NCI-H2227 treated with DMSO at 0.1 percent for 48 hours (cell line): ENCODE measurements around the gene DPYSL4.

Source experiments
- DNase-seq: peaks from one replicate; lab custom pipeline; 2025; lab: John Stamatoyannopoulos, UW

Gene DPYSL4

DNA sequence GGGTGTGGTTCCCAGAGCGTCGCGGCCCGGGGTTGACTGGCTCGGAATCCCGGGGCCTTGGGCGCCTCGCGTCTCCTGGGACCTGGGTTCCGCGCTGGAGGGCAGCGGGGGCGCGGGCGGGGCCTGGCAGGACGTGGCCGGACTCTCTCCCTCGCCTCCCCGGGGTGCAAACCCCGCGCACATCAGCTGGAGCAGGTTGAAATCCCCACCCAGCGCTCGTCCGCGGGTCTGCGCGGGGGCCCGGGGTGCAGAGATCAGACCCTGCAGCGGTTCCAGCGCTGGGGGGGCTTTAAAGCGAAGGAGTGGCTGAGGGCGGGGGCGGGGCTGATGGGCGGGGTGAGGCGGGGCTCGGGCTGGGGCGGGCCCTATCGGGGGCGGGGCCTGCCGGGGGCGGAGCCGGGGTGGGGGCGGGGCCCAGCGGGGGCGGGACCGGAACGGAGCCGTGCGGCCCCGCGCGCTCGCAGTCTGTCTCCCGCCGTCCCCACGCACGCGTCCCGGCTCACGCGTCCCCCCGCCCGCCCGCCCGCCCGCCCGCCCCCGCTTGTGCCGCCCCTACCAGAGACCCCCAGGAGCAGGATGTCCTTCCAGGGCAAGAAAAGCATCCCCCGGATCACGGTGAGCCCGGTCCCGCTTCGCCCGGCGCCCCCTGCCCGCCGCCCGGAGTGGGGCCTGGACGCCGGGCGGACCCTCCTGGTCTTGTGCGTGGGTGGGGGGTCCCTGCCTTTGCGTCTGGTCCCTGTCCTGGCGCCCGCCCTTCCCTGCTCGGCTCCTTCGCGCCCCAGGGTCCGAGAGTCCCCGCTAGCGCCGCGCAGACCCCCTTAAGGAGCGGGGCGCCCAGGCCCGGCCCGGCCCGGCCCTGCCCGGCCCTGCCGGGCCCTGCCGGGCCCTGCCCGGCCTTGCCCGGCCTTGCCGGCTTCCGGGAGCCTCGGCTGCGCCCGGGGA is at the start of gene DPYSL4:
DPYSL4 (plus strand) TSS at position 461 of the 942 bp plus-strand sequence; CDS start at position 577, 116 bp downstream.
- no peak for DNase-seq

DNA sequence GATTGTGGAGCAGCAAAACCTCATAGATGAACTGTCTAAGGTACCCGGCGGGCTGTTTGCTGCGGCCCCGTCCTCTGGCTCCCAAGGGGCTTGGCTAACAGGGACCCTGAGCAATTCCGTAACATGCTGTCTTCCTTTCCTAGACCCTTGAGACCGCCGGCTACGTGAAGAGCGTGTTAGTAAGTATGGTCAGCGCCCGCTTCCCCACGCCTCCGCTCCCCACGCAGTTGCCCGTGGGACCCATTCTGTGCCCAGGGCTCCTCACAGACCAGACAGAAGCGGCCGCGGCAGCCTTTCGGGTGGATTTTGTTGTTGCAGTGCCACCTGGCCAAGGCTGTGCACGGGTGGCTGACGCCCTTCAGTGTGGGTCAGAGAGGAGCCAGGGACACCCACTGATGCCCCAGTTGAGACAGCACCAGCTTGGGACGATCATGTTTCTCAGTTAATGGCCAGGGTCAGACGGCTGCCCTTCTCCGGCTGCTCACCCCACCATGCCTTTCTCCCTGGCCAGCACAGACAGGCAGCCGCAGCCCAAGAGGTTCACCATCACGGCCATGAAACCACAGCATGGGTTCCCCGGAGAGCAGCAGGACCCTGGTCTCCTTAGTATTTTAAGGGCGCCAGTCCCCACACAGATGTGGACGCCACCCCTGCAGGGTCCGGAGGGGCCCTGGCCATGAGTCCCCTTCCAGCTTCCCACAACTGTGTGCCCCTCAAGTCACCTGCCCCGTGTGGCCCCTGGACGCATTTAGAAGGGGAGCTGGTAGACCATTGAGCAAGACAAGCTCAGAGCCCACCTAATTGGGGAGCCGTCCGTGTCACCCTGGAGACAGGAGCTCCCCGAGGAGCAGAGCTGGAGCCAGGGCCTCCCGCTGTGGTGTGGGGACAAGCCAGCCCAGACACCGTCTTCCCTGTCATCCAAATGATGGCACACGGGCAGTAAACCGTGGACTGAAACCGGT is 49.4 kb upstream of the DPYSL4 start:
- no peak for DNase-seq

DNA sequence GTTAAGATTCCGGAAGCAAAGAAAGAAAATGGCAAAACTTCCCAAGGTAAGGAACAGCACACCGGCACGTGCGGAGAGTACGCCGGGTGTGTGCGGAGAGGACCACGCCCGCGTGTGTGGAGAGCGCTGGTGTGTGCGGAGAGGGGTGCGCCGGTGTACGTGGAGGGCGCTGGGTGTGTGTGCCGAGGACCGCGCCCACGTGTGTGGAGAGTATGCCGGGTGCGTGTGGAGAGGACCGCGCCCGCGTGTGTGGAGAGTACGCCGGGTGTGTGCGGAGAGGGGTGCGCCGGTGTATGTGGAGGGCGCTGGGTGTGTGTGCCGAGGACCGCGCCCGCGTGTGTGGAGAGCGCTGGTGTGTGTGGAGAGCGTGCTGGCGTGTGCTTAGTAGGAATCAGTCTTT is 48.6 kb upstream of the DPYSL4 start:
- DNase-seq = no peak

DNA sequence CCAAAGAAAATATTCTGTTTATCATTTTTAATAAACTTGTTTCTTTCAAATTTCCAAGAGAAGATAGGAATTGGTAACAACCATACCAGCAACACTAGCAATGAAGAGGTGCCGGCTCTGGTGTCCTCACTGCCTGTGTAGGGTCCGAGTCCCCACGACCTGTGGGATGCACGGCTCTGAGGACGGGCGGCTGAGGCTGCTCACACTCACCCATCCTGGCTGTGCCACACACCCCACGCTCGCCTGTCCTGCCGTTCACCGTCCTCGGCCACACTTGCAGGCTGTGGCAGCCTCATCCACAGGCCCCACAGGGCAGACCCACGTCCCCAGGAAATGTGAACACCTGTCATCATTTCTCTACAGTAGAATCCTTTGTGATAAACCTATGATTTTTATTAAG is 48.2 kb upstream of the DPYSL4 start:
- DNase-seq = no peak

DNA sequence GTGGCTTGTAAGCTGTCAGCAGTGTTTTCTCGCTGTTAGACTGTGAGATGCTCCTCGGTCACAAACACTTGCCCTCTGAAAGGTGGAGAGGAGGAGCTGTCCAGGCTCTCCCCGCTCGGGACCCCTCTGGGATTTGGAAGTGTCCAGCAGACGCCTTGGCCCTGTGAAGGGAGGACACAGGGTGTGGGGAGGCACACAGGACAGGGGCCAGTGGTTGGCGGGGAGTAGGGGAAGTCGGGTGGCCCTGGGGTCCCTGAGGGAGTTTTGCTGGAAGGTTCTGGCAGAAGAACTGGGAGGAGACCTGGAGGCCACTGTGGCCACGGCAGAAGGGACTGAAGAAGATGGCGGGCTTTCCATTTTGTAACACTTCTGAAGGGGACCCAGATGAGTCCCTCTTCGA is 47.2 kb upstream of the DPYSL4 start:
- DNase-seq = no peak

DNA sequence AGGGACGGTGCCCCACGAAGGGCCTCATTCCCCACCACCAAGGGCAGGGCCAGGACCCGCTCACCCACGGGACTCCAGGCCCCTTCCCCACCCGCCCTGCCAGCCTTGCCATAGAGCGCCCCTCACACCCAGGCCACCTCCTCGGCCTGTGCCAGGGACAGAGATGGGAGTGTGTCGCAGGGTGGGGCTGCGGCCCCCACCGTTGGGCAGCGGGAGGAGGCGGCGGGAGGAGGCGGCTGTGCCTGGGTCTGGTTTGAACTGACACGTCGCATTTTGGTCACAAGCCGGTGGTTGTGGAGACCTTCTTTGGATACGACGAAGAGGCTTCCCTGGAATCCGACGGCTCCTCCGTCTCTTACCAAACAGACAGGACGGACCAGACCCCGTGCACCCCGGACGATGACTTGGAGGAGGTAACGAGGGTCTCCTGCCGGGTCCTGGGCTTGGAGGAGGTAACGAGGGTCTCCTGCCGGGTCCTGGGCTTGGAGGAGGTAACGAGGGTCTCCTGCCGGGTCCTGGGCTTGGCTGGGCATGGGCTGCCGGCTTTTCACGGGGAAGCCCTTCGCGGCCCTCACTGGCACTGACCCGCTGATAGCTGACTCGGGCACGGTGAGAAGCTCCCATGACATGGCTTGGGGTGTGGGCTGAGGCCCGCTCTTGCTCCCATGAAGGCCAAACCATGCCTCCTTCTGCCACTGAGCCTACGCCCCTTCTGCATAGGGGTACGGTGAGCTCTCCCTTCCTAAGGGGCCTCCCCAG is 46.4 kb upstream of the DPYSL4 start:
- no peak for DNase-seq

DNA sequence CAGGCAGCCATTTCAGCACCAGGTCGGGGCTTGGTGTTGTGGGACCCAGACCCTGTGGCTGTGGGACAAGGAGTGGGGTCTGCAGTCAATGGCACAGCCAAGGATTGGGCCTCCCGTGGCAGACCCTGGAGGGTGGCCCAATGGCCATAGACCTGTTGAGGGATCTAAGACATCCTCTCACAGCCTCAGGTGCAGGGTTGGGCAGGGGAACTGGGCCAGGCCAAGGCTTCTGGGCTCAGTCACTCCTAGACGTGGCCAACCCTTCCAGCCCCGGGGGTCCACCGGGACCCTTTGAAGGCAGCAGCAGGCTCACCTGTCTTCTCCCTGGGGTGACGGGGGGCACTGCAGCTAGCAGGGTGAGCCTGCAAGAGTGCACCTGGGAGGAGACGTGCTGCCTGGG is 45.7 kb upstream of the DPYSL4 start:
- DNase-seq = no peak

DNA sequence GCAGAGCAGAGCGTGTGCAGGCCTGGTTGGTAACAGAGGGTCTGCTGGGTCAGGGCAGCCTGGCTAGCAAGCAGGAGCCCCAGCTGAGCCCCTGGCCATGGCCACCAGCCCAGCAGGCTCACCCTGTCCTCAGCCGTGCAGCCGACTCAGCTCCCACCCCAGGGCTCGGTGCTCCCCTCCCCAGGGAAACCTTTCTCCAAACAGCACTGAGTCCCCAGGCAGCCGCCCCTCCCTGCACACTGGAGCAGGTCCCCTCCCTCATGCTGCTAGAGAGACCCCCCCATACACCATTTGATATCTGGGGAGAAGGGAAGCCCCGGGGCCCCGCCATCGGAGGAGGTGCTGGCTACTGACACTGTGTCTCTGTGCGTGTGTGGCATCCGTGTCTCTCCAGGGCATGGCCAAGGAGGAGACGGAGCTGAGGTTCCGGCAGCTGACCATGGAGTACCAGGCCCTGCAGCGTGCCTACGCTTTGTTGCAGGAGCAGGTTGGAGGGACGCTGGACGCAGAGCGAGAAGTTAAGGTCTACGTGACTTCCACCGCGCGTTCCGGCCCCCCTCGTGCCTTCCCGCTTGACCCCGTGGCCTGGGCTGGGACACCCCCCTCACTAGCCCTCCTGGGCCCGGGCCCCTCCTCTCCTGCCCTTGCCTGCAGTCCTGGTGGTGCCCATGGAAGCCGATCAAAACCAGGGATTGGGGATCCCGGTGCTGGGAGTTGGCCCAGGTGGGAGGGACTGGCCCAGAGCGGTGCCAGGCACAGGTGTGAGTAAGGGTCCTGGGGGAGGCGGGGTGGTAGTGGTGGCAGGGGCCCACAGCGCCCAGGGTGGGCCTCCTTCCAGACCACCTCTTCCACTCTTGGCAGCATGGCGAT is 45.0 kb upstream of the DPYSL4 start:
- no peak for DNase-seq

DNA sequence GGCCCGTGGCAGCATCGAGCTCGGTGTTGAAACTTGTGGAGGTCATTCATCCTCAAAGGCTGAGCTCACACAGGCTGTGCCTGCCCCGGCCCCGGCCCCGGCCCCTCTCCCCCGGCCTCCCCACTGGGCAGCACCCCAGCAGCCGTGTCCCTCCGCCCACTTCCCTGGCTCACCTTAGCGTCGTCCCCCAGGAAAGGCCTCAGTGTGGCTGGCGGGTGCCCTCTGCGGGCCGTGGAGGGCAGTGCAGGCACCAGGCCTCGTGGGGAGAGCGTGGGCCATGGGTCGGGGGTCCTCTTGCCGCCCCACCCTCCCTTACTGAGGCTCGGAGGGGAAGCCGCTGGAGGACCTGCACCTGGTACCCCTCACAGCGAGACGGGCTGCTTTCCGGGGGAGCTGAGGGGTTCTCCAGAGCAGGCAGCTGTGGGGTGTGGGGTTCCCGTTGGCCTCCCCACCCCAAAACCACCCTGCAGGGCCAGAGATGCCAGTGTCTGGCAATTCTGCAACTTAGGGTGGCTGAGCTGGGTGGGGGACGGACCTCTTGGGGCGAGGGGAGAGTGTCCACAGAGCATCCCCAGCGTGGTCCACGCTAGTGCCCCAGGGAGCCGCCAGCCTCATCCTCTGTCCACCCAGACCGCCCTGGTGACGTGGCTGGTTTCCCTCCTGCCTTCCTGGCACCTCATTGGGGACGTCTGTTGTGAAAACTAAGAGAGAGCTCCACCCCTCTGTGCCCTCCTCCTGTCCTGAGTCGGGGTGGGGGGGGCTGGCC is 44.2 kb upstream of the DPYSL4 start:
- DNase-seq = no peak

DNA sequence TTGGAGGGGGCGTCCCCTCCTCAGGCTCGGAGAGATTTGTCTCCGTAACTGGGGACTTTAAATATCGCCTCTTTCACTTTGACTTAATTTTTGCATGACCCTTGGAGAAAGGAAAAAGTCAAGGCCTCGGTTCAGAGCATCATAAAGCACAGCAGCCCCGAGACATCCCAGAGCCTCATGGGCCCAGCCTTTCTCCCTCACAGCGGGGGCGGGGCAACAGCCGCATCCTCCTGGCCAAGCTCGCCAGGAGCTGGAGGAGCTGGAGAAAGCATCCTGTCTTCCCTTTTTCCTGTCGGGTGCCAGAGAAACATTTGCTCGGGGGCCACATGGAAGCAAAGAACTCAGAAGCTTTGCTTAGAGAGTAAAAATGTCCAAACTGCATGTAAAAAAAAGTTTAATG is 43.6 kb upstream of the DPYSL4 start:
- no peak for DNase-seq

DNA sequence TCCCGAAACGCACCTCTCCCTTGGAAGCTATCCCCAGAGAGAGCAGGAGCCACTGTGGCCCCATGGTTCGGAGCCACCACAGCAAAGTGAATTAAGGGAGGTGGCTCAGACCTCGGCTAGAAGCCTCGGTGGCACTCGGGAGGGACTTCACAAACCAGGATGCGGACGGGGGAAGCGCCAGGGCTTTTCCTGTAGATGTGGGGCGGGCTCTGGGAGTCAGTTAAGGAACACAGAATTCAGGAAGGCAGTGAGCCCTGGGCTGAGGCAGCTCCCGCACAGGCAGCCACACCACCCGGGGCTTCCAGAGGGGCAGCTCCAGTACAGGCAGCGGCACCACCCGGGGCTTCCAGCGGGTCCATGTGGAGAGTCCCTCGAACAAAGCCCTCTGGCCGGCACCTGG is 42.7 kb upstream of the DPYSL4 start:
- no peak for DNase-seq

DNA sequence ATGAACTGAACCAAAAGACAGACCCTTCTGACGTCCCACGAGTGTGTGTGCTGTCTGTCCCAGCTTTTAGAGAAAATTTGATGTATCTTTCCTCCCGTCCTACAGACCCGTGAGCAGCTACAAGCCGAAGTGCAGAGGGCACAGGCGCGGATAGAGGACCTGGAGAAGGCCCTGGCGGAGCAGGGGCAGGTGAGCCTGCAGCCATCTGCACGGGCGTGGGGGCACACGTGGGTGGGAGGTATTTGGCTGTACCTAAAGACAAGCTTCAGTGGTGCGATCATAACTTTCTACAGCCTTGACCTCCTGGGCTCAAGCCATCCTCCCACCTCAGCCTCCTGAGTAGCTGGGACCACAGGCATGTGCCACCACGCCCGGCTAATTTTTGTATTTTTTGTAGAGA is 41.7 kb upstream of the DPYSL4 start:
- DNase-seq = no peak

DNA sequence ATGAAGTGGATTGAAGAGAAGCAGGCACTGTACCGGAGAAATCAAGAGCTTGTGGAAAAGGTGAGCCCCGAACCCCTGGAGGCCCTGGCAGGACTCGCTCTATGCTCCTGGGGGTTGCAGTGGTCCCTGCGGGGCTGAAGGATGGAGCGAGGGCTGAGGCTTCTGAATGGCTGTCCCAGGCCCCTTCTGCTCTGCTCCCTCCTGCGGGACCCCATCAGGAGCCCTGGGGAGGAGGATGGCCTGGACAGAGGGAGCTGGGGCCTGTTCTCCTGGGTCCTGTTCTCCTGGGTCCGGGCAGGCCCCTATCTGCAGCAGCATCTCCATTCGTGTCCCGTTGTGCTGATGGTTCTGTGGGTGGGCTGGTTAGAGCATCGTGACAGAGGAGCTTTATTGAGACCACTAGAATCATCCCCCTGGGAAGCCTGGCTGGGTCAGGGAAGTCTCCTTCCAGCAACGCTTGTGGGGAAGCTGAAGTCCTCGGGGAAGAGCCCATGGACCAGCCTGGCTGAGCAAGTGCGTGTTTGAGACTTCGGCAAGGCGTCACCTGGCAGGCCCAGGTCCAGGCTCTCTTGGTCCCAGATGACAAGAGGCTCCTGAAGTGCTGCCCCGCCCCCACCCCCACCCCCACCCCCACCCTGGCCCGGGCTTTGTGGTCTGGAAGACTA is 41.1 kb upstream of the DPYSL4 start:
- DNase-seq = no peak

DNA sequence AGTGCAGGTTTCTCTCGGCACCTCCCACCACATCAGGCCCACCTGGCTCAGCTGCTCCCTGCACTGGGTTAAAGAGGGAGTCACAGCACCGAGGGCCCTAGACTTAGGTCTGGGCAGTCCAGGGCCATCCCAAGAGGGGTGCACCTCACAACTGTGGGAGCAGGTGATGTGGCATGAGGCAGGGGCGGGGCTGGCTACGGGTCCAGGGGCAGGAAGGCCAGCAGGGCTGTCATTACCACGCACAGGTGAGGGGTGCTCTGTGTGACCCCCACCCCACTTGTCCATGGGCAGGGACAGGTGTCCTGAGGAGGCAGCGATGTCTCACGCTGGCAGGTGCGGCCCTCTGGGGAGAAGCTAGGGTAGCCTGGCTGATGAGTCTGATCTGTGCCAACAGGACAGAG is 40.5 kb upstream of the DPYSL4 start:
- no peak for DNase-seq

DNA sequence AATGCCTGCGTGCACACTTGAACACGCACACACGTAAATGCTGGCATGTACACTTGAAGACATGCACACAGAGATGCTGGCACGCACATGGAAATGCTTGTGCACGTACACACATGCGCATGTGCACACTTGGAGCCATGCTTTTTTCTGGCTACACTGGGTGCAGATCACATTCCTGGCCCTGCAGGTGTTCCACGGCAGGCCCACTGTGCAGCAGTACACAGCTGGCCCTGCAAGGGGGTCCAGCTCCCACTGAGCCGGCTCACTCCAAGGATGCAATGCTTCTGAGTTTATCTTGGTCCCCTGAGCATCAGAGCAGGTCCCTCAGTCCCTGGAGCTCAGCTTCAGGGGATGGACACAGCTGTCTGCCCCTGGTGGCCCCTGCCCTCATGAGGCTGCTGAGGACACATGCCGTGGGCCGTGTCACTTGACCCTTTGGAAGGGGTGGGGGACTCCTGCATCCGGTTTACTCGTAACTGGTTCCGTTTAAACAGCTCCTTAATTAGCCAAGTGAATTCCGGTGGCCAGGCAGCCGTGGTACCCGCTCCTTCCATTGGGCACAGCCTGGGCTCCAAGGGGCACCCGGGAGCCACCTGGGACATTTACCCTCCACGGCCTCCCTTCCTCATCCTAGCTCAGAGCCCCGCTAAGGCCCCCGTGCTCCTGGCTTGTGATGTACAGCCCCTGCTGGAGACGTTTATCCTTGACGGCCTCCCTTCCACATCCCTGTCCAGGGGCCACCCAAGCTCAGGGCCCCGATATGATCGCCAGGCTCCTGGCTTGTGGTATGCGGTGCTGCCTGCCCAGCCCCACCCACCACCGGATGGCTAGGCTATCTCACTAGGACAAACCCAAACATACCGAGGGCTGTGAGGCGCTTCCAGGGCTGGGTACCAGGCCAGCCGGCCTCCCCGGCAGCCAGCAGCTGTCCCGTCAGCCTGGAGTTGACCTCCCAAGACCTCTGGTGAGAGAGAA is 39.5 kb upstream of the DPYSL4 start:
- no peak for DNase-seq

DNA sequence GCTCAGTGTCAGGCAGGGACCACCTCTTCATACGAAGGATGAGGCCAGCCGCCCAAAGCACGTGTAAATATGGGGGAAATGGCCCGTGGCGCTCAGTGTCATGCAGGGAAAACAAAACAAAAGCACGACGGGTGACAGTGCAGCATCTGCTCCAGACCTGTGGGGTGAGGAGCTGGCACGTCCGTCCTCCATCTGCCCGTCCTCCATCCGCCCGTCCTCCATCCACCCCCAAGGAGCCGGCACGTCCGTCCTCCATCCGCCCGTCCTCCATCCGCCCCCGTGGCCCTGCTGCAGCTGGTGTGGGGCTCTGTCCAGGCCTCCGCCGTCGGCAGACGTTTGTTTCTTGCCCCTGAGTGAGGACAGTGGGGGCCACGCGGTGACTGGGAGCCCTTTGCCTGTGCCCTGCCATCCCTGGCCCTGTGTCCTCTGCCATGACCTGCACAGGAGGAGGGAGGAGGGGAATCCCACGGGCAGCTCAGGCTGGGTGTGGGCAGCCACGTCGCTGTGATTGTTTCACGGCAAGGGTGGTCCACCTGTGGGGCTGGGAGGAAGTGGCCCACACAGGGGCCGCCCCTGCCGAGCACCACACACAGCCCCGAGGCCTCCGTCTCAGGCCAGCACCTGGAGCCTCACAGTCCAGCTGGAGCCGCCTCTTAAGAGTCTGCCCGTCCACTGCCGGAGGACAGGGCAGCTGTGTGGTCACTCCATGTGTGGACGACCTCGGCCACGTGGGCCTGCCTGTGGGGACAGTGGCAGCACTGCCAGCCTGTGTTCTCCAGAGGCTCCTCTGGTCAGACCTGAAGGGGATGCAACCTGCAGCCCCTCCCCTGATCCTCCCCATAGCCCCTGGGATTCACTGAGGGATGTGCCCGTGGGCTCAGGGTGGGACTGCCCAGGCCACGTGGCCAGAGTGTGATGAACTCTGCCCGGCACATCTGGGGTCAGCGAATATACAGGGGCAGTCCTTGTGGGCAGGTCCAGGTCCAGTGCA is 38.2 kb upstream of the DPYSL4 start:
- no peak for DNase-seq

DNA sequence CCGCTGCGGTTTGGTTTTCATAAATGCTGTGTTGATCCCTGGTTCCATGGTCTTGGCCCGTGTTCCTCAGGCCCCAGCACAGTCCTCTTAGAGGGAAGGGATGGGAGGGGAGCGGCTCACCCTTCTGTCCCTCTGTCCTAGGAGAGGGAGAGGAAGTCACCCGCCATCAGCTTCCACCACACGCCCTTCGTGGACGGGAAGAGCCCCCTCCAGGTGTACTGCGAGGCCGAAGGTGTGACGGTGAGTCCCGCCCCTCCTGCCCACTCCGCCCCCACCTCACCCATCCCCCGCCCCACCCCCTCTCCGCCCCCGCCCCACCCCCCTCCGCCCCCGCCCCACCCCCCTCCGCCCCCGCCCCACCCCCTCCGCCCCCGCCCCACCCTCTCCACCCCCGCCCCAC is 37.5 kb upstream of the DPYSL4 start:
- no peak for DNase-seq
